Measurements from ENCODE around the gene DSG2. TPM values are rescaled to one million over a fixed set of nuclear protein-coding genes. Genes with fewer than 3 reads are reported as not detected.

Gene DSG2
- total and polyA plus RNA-seq, 2 of the 4 experiments (the other 2 are of a cell fraction), result 1.8 to 2.3 TPM

- WGBS, 2 experiments (ENCODE audit: extremely low coverage in 2 of 2, insufficient read length in 1 of 2), result no CpG with 5 or more reads among the region's 2 CpGs
- POLR2A ChIA-PET (ENCODE audit: unreplicated experiment), result no interaction called here
Observed at GRCh38 chr18:31565345-31565744, 67.4 kb downstream of the DSG2 start.

More at GRCh38 chr18:31565345-31565744, 67.4 kb downstream of the DSG2 start:
- no peak overlapping the region for H2BK120ac ChIP-seq (ENCODE audit: low read depth, low read length)
- no peak overlapping the region for H2BK5ac ChIP-seq (ENCODE audit: low read depth, low read length, poor library complexity, severe bottlenecking)
- ATAC-seq (ENCODE audit: low read depth) (no peak), DNase-seq (no peak)
- H3K56ac ChIP-seq (ENCODE audit: extremely low read depth, insufficient read depth, low read length), result no peak overlapping the region
- H2AFZ ChIP-seq (replicated peaks; ENCODE audit: low read length, poor library complexity), result no peak overlapping the region
- no peak overlapping the region for H3K9ac ChIP-seq (ENCODE audit: low read depth, low read length)
- dilution Hi-C loops (cut with HindIII; ENCODE audit: low sequenced_read_pairs, unreplicated experiment) (no loop called here), intact Hi-C loops (cut with micrococcal nuclease) (no loop called here), in situ Hi-C loops (cut with MboI; ENCODE audit: low sequenced_read_pairs) (loop anchor here (25.0 kb wide), 2 partner anchors 247 to 397 kb away; no protein-coding TSS in a partner anchor)
- H3K79me1 ChIP-seq (ENCODE audit: low read depth in 1 of 2, low read length in 2 of 2), result no peaks in the 10 kb centered on the region
- no peak overlapping the region for H3K14ac ChIP-seq (replicated peaks; ENCODE audit: low read depth, low read length)
- no TSS peak for BruUV-seq (replicated peaks)
- no peak overlapping the region for H2BK20ac ChIP-seq (ENCODE audit: low read depth, low read length)
- no peaks in the 10 kb centered on the region for H4K20me1 ChIP-seq (ENCODE audit: insufficient read depth, low read length)
- no peak overlapping the region for H2AK9ac ChIP-seq (replicated peaks; ENCODE audit: low read depth, low read length, poor library complexity)
- no peak overlapping the region for H3K18ac ChIP-seq (ENCODE audit: low read depth, low read length)
- CTCF ChIA-PET, result no interaction called here
- no peaks in the 10 kb centered on the region for H3K9me3 ChIP-seq (ENCODE audit: control insufficient read depth, insufficient read depth, low read length)
- no peak overlapping the region for H3K27ac ChIP-seq (ENCODE audit: insufficient read depth, low read length)
- no peak overlapping the region for H3K23ac ChIP-seq (ENCODE audit: low read depth, low read length)
- H3K4ac ChIP-seq (ENCODE audit: low read depth, low read length), result no peak overlapping the region
- no peak overlapping the region for H3K4me2 ChIP-seq (ENCODE audit: low read depth, low read length)
- no peak overlapping the region for H4K8ac ChIP-seq (ENCODE audit: low read depth in 2 of 2, low read length in 2 of 2)
- TF ChIP-seq, protein P1, sequence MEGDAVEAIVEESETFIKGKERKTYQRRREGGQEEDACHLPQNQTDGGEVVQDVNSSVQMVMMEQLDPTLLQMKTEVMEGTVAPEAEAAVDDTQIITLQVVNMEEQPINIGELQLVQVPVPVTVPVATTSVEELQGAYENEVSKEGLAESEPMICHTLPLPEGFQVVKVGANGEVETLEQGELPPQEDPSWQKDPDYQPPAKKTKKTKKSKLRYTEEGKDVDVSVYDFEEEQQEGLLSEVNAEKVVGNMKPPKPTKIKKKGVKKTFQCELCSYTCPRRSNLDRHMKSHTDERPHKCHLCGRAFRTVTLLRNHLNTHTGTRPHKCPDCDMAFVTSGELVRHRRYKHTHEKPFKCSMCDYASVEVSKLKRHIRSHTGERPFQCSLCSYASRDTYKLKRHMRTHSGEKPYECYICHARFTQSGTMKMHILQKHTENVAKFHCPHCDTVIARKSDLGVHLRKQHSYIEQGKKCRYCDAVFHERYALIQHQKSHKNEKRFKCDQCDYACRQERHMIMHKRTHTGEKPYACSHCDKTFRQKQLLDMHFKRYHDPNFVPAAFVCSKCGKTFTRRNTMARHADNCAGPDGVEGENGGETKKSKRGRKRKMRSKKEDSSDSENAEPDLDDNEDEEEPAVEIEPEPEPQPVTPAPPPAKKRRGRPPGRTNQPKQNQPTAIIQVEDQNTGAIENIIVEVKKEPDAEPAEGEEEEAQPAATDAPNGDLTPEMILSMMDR (conservative IDR thresholded peaks at IDR 0.05; ENCODE audit: low read depth, low read length), result no peak
- no peak for TF ChIP-seq MAZ (IDR thresholded peaks at IDR 0.05; ENCODE audit: borderline replicate concordance, low read depth, low read length)
- no peak for TF ChIP-seq CHD1 (IDR thresholded peaks at IDR 0.05; ENCODE audit: low read depth, low read length)
- TF ChIP-seq RAD21 (IDR thresholded peaks at IDR 0.05; ENCODE audit: low read length), result no peak
- no peak overlapping the region for H3K4me3 ChIP-seq (ENCODE audit: insufficient read depth, low read depth, low read length)
- H2AK5ac ChIP-seq (ENCODE audit: low read depth, low read length), result no peak overlapping the region
- no peaks in the 10 kb centered on the region for H3K4me1 ChIP-seq (ENCODE audit: control insufficient read depth, insufficient read depth, low read length)
- H4K91ac ChIP-seq (ENCODE audit: insufficient read depth, low read depth, low read length), result no peak overlapping the region
- H2BK15ac ChIP-seq (ENCODE audit: low read depth, low read length), result no peak overlapping the region
- H3K36me3 ChIP-seq (ENCODE audit: control insufficient read depth, insufficient read depth, low read length), result no peaks in the 10 kb centered on the region
- H4K5ac ChIP-seq (ENCODE audit: low read depth, low read length), result no peak overlapping the region
- no peaks in the 10 kb centered on the region for H3K9me1 ChIP-seq (ENCODE audit: insufficient read depth, low read length)
- H3K27me3 ChIP-seq (ENCODE audit: control insufficient read depth, insufficient read depth, low read length), result no peaks in the 10 kb centered on the region

All from IMR-90 (cell line).